PC-9 (cell line): Measurements from ENCODE around the gene BEST3. TPM values are rescaled to one million over a fixed set of nuclear protein-coding genes. Genes with fewer than 3 reads are reported as not detected.

Experiments
- BruUV-seq: library from RNA; stranded (reverse); fragments of 400-500 nt; replicated peaks from 2 replicates; lab custom pipeline; 2021; lab: Mats Ljungman, UMichigan
- CTCF ChIA-PET: fragments of 300-600 bp; sonication (Branson Sonifier 250); formaldehyde crosslinking; loops from one replicate; lab custom pipeline; 2022; ENCODE audit warnings: antibody characterized with exemption; lab: Charles Lee
- POLR2A ChIA-PET: fragments of 300-600 bp; sonication (Branson Sonifier 250); formaldehyde crosslinking; loops from one replicate; lab custom pipeline; 2022; ENCODE audit warnings: antibody characterized with exemption; ENCODE audit not compliant: unreplicated experiment; lab: Charles Lee
- DNase-seq, 2 experiments: peaks; one replicate each; pipeline versions ENCODE4 v3.0.0 to v3.0.0-alpha.2; 2015 to 2022; ENCODE audit warnings: mixed read lengths in 1 of 2
- H2AFZ ChIP-seq: fragments of 200-600 bp; sonication (generic); 2 replicates; pipeline ENCODE4 v1.8.1; 2017; ENCODE audit warnings: antibody characterized with exemption
- H3F3A ChIP-seq: fragments of 200-600 bp; sonication (generic); 2 replicates; pipeline ENCODE4 v1.8.1; 2017; ENCODE audit warnings: antibody characterized with exemption, mild to moderate bottlenecking, low read depth; ENCODE audit not compliant: insufficient read depth
- H3K27ac ChIP-seq: fragments of 200-600 bp; sonication (generic); 2 replicates; pipeline ENCODE4 v1.6.1; 2016; ENCODE audit warnings: mixed run types
- H3K27me3 ChIP-seq: fragments of 200-600 bp; sonication (generic); 2 replicates; pipeline ENCODE4 v1.6.1; 2016; ENCODE audit warnings: low read depth, mixed run types; ENCODE audit not compliant: insufficient read depth
- H3K36me3 ChIP-seq: fragments of 200-600 bp; sonication (generic); 2 replicates; pipeline ENCODE4 v1.6.1; 2016; ENCODE audit warnings: low read depth, mixed run types
- H3K4me1 ChIP-seq: fragments of 200-600 bp; sonication (generic); replicated peaks from 2 replicates; pipeline ENCODE4 v1.6.1; 2016; ENCODE audit warnings: mixed run types; ENCODE audit not compliant: insufficient read depth
- H3K4me2 ChIP-seq: fragments of 200-600 bp; sonication (generic); 2 replicates; pipeline ENCODE4 v1.6.1; 2017; ENCODE audit warnings: mixed run types
- H3K4me3 ChIP-seq: fragments of 200-600 bp; sonication (generic); 2 replicates; pipeline ENCODE4 v1.6.1; 2016; ENCODE audit warnings: mixed run types
- H3K79me2 ChIP-seq: fragments of 200-600 bp; sonication (generic); 2 replicates; pipeline ENCODE4 v1.6.1; 2017; ENCODE audit warnings: low read depth, mixed run types
- H3K9me2 ChIP-seq: fragments of 200-600 bp; sonication (generic); 2 replicates; pipeline ENCODE4 v1.8.1; 2017; ENCODE audit warnings: mild to moderate bottlenecking; ENCODE audit not compliant: insufficient read depth
- H3K9me3 ChIP-seq: fragments of 200-600 bp; sonication (generic); 2 replicates; pipeline ENCODE4 v1.8.1; 2016; ENCODE audit warnings: low read depth; ENCODE audit not compliant: insufficient read depth
- H4K20me1 ChIP-seq: fragments of 200-600 bp; sonication (generic); 2 replicates; pipeline ENCODE4 v1.8.1; 2017; ENCODE audit not compliant: insufficient read depth
- CTCF ChIP-seq: fragments of 200-600 bp; sonication (generic); conservative IDR thresholded peaks from 2 replicates; pipeline ENCODE4 v1.6.1; 2017; ENCODE audit warnings: mixed run types, antibody characterized with exemption, mild to moderate bottlenecking, moderate library complexity
- EZH2 ChIP-seq: fragments of 200-600 bp; sonication (generic); IDR thresholded peaks from 2 replicates; pipeline ENCODE4 v1.8.0; 2017; ENCODE audit warnings: antibody characterized with exemption, low read depth
- intact Hi-C: fragments of 100-400 bp; cut with micrococcal nuclease; formaldehyde crosslinking; loops from one replicate; pipeline ENCODE4 v1.10.0; 2022; ENCODE audit not compliant: unreplicated experiment
- total RNA-seq: library from RNA; stranded (reverse); gene quantifications from 2 replicates; pipeline ENCODE4 v1.2.3, GENCODE V29; 2021

The BEST3 gene
- total RNA-seq, 1 experiment from 2014 or later, result 0.17 TPM

DNA sequence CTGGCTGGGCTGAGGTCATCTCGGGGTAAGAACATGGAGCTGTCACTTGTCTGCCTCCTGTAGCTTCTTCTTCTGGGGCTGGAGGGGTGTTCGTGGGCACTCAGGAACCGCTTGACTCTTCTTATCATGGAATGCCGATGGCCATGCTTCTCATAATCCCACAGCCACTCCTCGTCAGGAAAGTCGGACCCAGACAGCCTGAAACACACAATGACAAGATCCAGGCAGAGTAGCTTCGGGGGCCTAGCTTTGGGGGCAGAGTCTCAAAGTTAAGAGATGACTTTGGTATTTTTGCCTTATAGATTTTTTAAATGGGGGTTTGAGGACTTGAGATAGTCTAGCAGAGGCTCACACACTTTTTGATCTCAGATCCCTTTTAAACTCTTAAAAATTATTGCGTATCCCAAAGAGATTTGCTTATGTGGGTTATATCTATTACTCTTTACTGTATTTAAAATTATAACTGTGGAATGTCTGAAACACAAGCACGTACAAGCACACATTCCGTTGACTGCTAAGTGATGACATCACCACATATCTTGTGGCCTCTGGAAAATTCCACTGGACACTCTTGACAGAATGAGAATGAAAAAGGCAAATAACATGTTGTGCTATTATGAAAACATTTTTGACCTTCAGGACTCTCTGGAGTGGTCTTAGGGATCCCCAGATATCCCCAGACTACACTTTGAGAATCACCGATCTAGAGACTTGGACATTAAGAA, 43.3 kb downstream of the BEST3 start:
- Histone ChIP-seq H4K20me1 (no peaks in the 10 kb centered on the region), H3K9me2 (no peaks in the 10 kb centered on the region), H3K79me2 (no peaks in the 10 kb centered on the region), H3K4me2 (no peak overlapping the region), H3K36me3 (no peaks in the 10 kb centered on the region), H3K9me3 (no peaks in the 10 kb centered on the region; the same call in 1 of the 2 replicates), H3K4me1 (no peaks in the 10 kb centered on the region), H3K4me3 (no peak overlapping the region), H3F3A (no peaks in the 10 kb centered on the region), H3K27ac (no peak overlapping the region), H3K27me3 (no peaks in the 10 kb centered on the region), H2AFZ (no peak overlapping the region)
- POLR2A ChIA-PET, result no interaction called here
- TF ChIP-seq CTCF (no peak), EZH2 (no peak)
- CTCF ChIA-PET, result no interaction called here
- BruUV-seq, result no TSS peak
- no peak for DNase-seq
- intact Hi-C loops, result no loop called here

- H4K20me1 ChIP-seq, result no peaks in the 10 kb centered on the region
- intact Hi-C loops, result no loop called here
- H3K27ac ChIP-seq, result no peak overlapping the region
- no peaks in the 10 kb centered on the region for H3K9me2 ChIP-seq
- no TSS peak for BruUV-seq
- H3F3A ChIP-seq, result no peaks in the 10 kb centered on the region
- no peak for DNase-seq
- no peak overlapping the region for H2AFZ ChIP-seq
- no peaks in the 10 kb centered on the region; the same call in 1 of the 2 replicates for H3K9me3 ChIP-seq
- H3K27me3 ChIP-seq, result no peaks in the 10 kb centered on the region
- H3K36me3 ChIP-seq, result no peaks in the 10 kb centered on the region
- POLR2A ChIA-PET, result no interaction called here
- CTCF ChIA-PET, result no interaction called here
- H3K79me2 ChIP-seq, result no peaks in the 10 kb centered on the region
- no peak overlapping the region for H3K4me3 ChIP-seq
- TF ChIP-seq CTCF, result no peak
- no peak for TF ChIP-seq EZH2
- H3K4me1 ChIP-seq, result no peaks in the 10 kb centered on the region
- H3K4me2 ChIP-seq, result no peak overlapping the region
Measured at GRCh38 chr12:69653703-69654102, 45.4 kb downstream of the BEST3 start.

DNA sequence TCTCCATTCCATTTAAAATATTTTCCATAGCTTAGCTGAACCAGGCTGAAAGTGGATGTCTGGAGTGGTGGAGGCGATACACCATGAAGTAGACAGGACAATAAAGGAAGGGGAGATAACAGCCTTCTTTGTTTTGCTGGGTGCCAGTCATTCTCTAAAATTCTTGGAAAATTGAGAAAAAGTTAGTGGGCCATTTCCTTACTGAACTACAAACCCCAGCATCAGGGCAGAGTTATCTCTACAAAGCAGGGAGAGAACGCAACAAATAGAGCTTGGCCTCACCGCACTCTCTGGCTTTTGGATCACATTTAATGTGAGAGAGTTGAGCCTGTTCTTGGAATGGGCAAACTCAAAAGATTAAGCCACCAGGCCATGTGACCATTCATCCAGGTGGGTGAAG, 47.2 kb downstream of the BEST3 start:
- Histone ChIP-seq H3K36me3 (no peaks in the 10 kb centered on the region), H3K9me2 (no peaks in the 10 kb centered on the region), H3K4me2 (no peak overlapping the region), H3K4me3 (no peak overlapping the region), H3F3A (no peaks in the 10 kb centered on the region), H2AFZ (no peak overlapping the region), H3K27me3 (no peaks in the 10 kb centered on the region), H3K4me1 (no peaks in the 10 kb centered on the region), H3K27ac (no peak overlapping the region), H4K20me1 (no peaks in the 10 kb centered on the region), H3K9me3 (no peaks in the 10 kb centered on the region; the same call in 1 of the 2 replicates), H3K79me2 (no peaks in the 10 kb centered on the region)
- intact Hi-C loops, result no loop called here
- no peak for DNase-seq
- BruUV-seq, result no TSS peak
- no peak for TF ChIP-seq CTCF
- TF ChIP-seq EZH2, result no peak
- POLR2A ChIA-PET, result no interaction called here
- CTCF ChIA-PET, result no interaction called here
